Right lobe of liver (tissue), 6 donors: ENCODE results near the gene PRKAB1. TPM values are rescaled to one million over a fixed set of nuclear protein-coding genes. Genes with fewer than 3 reads are reported as not detected.
A peak's percentile ranks its signal among the peaks of the same experiment; 100 is the strongest.

Experiments
- ATAC-seq, 4 donors: fragments of 200-7000 bp; cut with Tn5 transposase; one replicate each; pipeline ENCODE4 v1.9.1; 2020; ENCODE audit warnings: mild to moderate bottlenecking in 4 of 4, moderate library complexity in 4 of 4
- DNase-seq, 3 donors: peaks; one replicate each; pipeline ENCODE4 v3.0.0-alpha.2; 2020
- H3K27ac ChIP-seq, 3 donors: fragments of 200-600 bp; one replicate each; pipeline ENCODE4 v1.8.0; 2022
- H3K27me3 ChIP-seq, 2 donors: fragments of 200-600 bp; one replicate each; pipeline ENCODE4 v1.8.0; 2022
- H3K36me3 ChIP-seq, 4 donors: fragments of 200-600 bp; sonication (generic) in 1 of 4; one replicate each; pipeline versions ENCODE4 v1.5.1 to v1.8.0; 2017 to 2022; ENCODE audit warnings: control low read depth in 1 of 4
- H3K4me1 ChIP-seq, 4 donors: fragments of 200-600 bp; sonication (generic) in 1 of 4; one replicate each; pipeline versions ENCODE4 v1.5.1 to v1.8.0; 2017 to 2022; ENCODE audit warnings: control low read depth in 1 of 4
- H3K4me3 ChIP-seq, 3 donors: fragments of 200-600 bp; one replicate each; pipeline ENCODE4 v1.8.0; 2022
- H3K9me3 ChIP-seq, 4 donors: fragments of 200-600 bp; sonication (generic) in 1 of 4; one replicate each; pipeline versions ENCODE4 v1.5.1 to v1.8.0; 2017 to 2022; ENCODE audit warnings: control low read depth in 1 of 4
- CTCF ChIP-seq, 4 donors: fragments of 200-600 bp in 3 of 4; fragments of 450-650 bp in 1 of 4; IDR thresholded peaks; one replicate each; pipeline versions ENCODE4 v1.5.1 to v1.8.0; 2016 to 2022; ENCODE audit warnings: antibody characterized with exemption in 4 of 4, mild to moderate bottlenecking in 2 of 4
- POLR2A ChIP-seq: fragments of 450-650 bp; IDR thresholded peaks from one replicate; pipeline ENCODE4 v1.6.1; 2017; ENCODE audit warnings: antibody characterized with exemption, mild to moderate bottlenecking
- WGBS: methylation state at CpG from one replicate; pipeline ENCODE4 v1.1.6; 2018; ENCODE audit warnings: low coverage, low lambda C conversion rate; ENCODE audit not compliant: insufficient coverage; ENCODE audit errors: missing lambda C conversion rate; 5-methylcytosine and 5-hydroxymethylcytosine counted together
- intact Hi-C, 2 donors: fragments of 100-400 bp; cut with DNase I; formaldehyde crosslinking; loops; one replicate each; pipeline versions ENCODE4 v1.11.2 to v1.14.1; 2022
- total RNA-seq, 6 experiments: library from RNA; depleted of rRNA in 2 of 6; stranded (reverse); fragments of >200 nt in 2 of 6; fragmentation: NEBNext Ultra II Directional in 3 of 6; extraction: Animal tissue kit (Norgen Biotek cat#: 25700) in 3 of 6; gene quantifications; one replicate each; pipeline versions ENCODE4 v1.1.0 to v1.2.4, GENCODE V29; 2016 to 2023
- donor health status: DM: no; HTN: yes; CAD: no.
- donor health status: DM: no; HTN: no; CAD: no.
- donor health status: DM: no; HTN: no; CAD: no.
- donor health status: DM: no; HTN: yes; CAD: no.
- donor health status: DM: no; HTN: yes; CAD: no.

PRKAB1 gene
- total RNA-seq, 6 experiments from 2014 or later = 8.2 to 17.1 (median 10.3) TPM

GRCh38 chr12:119624966-119625365 is 43.0 kb upstream of the PRKAB1 start:
- Histone ChIP-seq H3K4me1 (peaks cover 0 to 19% (median 8%) of the 10 kb centered on the region in 4 donors), H3K27me3 (no peaks in the 10 kb centered on the region), H3K27ac (no peak overlapping the region), H3K9me3 (no peaks in the 10 kb centered on the region), H3K4me3 (no peak overlapping the region), H3K36me3 (no peaks in the 10 kb centered on the region)
- WGBS = 81% methylated on average over 4 of the region's 4 CpGs
- intact Hi-C loops = no loop called here
- DNase-seq (no peak), ATAC-seq (no peak)
- TF ChIP-seq CTCF (IDR thresholded peaks at IDR 0.05) = no peak
- no peak for TF ChIP-seq POLR2A

- H3K4me3 ChIP-seq = no peak overlapping the region
- DNase-seq (peak in 2 of 3 donors; percentile 25 to 79), ATAC-seq (peak; percentile 86 to 91 (median 90))
- peak overlapping the region in 2 of 3 donors; percentile 47 to 53 for H3K27ac ChIP-seq
- TF ChIP-seq POLR2A = no peak
- TF ChIP-seq CTCF (IDR thresholded peaks at IDR 0.05) = no peak
- intact Hi-C loops = no loop called here
- H3K9me3 ChIP-seq = no peaks in the 10 kb centered on the region
- WGBS = 16% methylated on average over 6 of the region's 6 CpGs
- no peaks in the 10 kb centered on the region for H3K27me3 ChIP-seq
- H3K4me1 ChIP-seq = peaks cover 0 to 17% (median 6%) of the 10 kb centered on the region in 4 donors
- H3K36me3 ChIP-seq = no peaks in the 10 kb centered on the region
These were observed 40.8 kb upstream of the PRKAB1 start for GRCh38 chr12:119627019-119627643.

GRCh38 chr12:119627686-119628085 is 40.2 kb upstream of the PRKAB1 start:
- no peaks in the 10 kb centered on the region for H3K27me3 ChIP-seq
- peak overlapping the region in 2 of 3 donors; percentile 47 to 53 for H3K27ac ChIP-seq
- no peak overlapping the region for H3K4me3 ChIP-seq
- no peaks in the 10 kb centered on the region for H3K36me3 ChIP-seq
- WGBS = 68% methylated on average over 5 of the region's 6 CpGs
- DNase-seq = peak in 1 of 3 donors; percentile 47
- intact Hi-C loops = no loop called here
- no peaks in the 10 kb centered on the region for H3K9me3 ChIP-seq
- peak; percentile 37 to 58 (median 40) for ATAC-seq
- H3K4me1 ChIP-seq = peaks cover 0 to 17% (median 6%) of the 10 kb centered on the region in 4 donors
- no peak for TF ChIP-seq CTCF (IDR thresholded peaks at IDR 0.05)
- TF ChIP-seq POLR2A = no peak

GRCh38 chr12:119630223-119630780 is 37.6 kb upstream of the PRKAB1 start:
- no peak for DNase-seq
- H3K36me3 ChIP-seq = no peaks in the 10 kb centered on the region
- no peak for ATAC-seq
- no peak overlapping the region for H3K27ac ChIP-seq
- no peaks in the 10 kb centered on the region for H3K27me3 ChIP-seq
- H3K9me3 ChIP-seq = no peaks in the 10 kb centered on the region
- TF ChIP-seq POLR2A (no peak), CTCF (IDR thresholded peaks at IDR 0.05) (no peak)
- WGBS = 83% methylated on average over 2 of the region's 7 CpGs
- no peak overlapping the region for H3K4me3 ChIP-seq
- intact Hi-C loops = no loop called here
- H3K4me1 ChIP-seq = peaks cover 0 to 17% (median 6%) of the 10 kb centered on the region in 4 donors
